ENCODE results near the gene MORN1. TPM values are rescaled to one million over a fixed set of nuclear protein-coding genes. Genes with fewer than 3 reads are reported as not detected.

The MORN1 gene
- total and polyA plus RNA-seq, 11 donors, result 2.2 to 8.2 (median 3.8) TPM

DNA sequence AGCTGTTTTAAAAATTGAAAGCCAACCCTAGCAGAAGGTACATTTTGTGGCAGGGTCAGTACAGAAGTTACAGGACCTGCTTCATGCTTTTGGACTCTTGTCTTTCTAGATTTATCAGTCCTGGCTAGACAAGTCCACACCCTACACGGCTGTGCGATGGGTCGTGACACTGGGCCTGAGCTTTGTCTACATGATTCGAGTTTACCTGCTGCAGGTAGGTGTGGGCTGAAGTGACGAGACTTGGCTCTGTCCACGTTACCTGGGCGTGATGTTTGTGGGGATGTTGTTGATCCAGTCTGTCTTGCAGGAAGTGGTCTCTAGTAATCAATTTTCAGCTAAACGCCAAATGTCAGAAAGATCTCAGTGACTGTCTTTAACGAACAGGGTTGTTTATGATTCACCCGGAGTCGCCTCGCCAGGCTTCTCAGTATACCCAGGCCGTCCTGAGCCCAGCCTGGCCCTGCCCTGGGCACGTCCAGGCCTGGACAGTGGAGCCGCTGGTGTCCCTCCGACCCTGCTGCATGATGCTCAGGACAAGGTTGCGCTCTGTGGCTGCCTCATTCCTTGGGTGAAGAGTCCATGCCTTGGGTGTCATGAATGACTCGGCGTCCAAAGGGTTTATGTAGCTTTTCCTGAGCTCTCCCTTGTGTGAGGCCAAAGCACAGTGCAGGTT lies 5.8 kb upstream of the MORN1 start:
- Histone ChIP-seq H3K27ac (no peak overlapping the region), H3K9me3 (no peaks in the 10 kb centered on the region), H3K4me1 (peaks cover 4 to 33% (median 19%) of the 10 kb centered on the region in 12 donors), H3K27me3 (no peaks in the 10 kb centered on the region), H3K36me3 (peaks cover 0 to 88% (median 71%) of the 10 kb centered on the region in 9 donors), H3K4me3 (no peak overlapping the region)
- ATAC-seq, result no peak
- WGBS, 4 donors, result 93 to 98% (median 95%) methylated on average over 18 to 19 of the region's 19 CpGs
- DNase-seq, result no peak
- intact Hi-C loops (cut with DNase I), result no loop called here
- no peak for TF ChIP-seq POLR2A (IDR thresholded peaks at IDR 0.05)
- TF ChIP-seq, protein P1, sequence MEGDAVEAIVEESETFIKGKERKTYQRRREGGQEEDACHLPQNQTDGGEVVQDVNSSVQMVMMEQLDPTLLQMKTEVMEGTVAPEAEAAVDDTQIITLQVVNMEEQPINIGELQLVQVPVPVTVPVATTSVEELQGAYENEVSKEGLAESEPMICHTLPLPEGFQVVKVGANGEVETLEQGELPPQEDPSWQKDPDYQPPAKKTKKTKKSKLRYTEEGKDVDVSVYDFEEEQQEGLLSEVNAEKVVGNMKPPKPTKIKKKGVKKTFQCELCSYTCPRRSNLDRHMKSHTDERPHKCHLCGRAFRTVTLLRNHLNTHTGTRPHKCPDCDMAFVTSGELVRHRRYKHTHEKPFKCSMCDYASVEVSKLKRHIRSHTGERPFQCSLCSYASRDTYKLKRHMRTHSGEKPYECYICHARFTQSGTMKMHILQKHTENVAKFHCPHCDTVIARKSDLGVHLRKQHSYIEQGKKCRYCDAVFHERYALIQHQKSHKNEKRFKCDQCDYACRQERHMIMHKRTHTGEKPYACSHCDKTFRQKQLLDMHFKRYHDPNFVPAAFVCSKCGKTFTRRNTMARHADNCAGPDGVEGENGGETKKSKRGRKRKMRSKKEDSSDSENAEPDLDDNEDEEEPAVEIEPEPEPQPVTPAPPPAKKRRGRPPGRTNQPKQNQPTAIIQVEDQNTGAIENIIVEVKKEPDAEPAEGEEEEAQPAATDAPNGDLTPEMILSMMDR (IDR thresholded peaks at IDR 0.05), result no peak

DNA sequence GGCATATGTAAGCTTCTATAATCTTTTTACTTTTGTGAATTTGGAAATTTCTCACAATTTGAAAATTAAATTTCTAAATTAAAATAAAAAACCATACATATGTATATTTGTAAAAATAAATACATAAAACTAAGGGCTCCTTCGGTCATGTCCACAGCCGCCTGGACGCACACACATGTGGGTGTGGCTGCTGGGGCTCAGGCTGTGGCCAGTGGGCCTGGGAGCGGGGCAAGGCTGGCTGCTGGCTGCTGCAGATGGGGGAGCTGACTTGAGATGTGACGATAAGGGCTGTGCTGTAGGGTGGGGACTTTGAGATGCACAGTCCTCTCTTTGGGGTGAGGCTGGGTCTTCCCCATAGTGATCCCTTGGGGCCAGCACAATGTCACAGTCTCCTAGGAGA lies 5.1 kb upstream of the MORN1 start:
- no peak for DNase-seq
- H3K27ac ChIP-seq, result no peak overlapping the region
- peaks cover 4 to 35% (median 19%) of the 10 kb centered on the region in 12 donors for H3K4me1 ChIP-seq
- WGBS, 4 donors, result 85 to 94% (median 91%) methylated on average over 5 of the region's 5 CpGs
- intact Hi-C loops (cut with DNase I), result no loop called here
- H3K4me3 ChIP-seq, result no peak overlapping the region
- no peaks in the 10 kb centered on the region for H3K27me3 ChIP-seq
- H3K36me3 ChIP-seq, result peaks cover 0 to 81% (median 64%) of the 10 kb centered on the region in 9 donors
- no peak for TF ChIP-seq POLR2A (IDR thresholded peaks at IDR 0.05)
- TF ChIP-seq, protein P1 (IDR thresholded peaks at IDR 0.05), result no peak
- H3K9me3 ChIP-seq, result no peaks in the 10 kb centered on the region
- ATAC-seq, result no peak

DNA sequence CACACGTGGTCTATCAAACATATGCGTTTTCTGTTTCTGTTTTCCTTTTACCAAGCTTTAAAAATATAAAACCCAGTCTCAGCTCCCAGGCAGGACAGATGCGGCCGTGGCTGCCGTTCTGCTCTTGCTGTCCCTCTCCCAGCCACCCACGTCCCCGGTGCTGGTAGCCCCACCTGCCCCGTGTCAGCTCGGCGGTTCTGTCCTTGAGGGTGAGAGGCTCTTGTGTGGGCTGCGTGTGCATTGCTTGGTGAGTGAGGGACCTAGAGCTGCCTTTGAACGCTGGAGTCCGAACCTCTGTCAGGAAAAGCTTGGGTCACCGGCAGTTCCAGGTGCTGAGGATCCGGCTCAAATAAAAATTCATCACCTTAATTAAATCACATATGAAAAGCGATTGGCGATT lies 4.7 kb upstream of the MORN1 start:
- DNase-seq, result no peak
- peaks cover 4 to 36% (median 19%) of the 10 kb centered on the region in 12 donors for H3K4me1 ChIP-seq
- no peak overlapping the region for H3K27ac ChIP-seq
- intact Hi-C loops (cut with DNase I), result no loop called here
- H3K36me3 ChIP-seq, result peaks cover 0 to 80% (median 63%) of the 10 kb centered on the region in 9 donors
- 85 to 90% (median 89%) methylated on average over 17 of the region's 17 CpGs for WGBS, 4 donors
- ATAC-seq, result no peak
- TF ChIP-seq, protein P1 (IDR thresholded peaks at IDR 0.05), result no peak
- no peak for TF ChIP-seq POLR2A (IDR thresholded peaks at IDR 0.05)
- no peak overlapping the region for H3K4me3 ChIP-seq
- no peaks in the 10 kb centered on the region for H3K27me3 ChIP-seq
- no peaks in the 10 kb centered on the region for H3K9me3 ChIP-seq

- H3K27me3 ChIP-seq, result no peaks in the 10 kb centered on the region
- H3K4me1 ChIP-seq, result peaks cover 5 to 45% (median 25%) of the 10 kb centered on the region in 12 donors
- no peak overlapping the region for H3K4me3 ChIP-seq
- intact Hi-C loops (cut with DNase I), result no loop called here
- no peak for ATAC-seq
- peaks cover 0 to 73% (median 56%) of the 10 kb centered on the region in 9 donors for H3K36me3 ChIP-seq
- no peak overlapping the region for H3K27ac ChIP-seq
- no peak for TF ChIP-seq POLR2A (IDR thresholded peaks at IDR 0.05)
- TF ChIP-seq, protein P1 (IDR thresholded peaks at IDR 0.05), result no peak
- DNase-seq, result no peak
- WGBS, 4 donors, result 85 to 98% (median 92%) methylated on average over 10 of the region's 10 CpGs
- no peaks in the 10 kb centered on the region for H3K9me3 ChIP-seq
These were observed 3.9 kb upstream of the MORN1 start for GRCh38 chr1:2395245-2395644.
